CD4-positive, alpha-beta T cell treated with Interleukin-4 for 4 hours (primary cell): Measurements from ENCODE around the gene LIMK2.
"Not testable (repeated sequence)": the region's sequence is repeated elsewhere in the genome, so short reads cannot be mapped to it uniquely, and the experiment has no call there.

Experiments
- DNase-seq: peaks from one replicate; pipeline ENCODE4 v3.0.0-alpha.2; 2020

The LIMK2 gene

GRCh38 chr22:31212783-31213629 lies 908 bp downstream of the LIMK2 start:
- no peak for DNase-seq

- DNase-seq: no peak
Observed at GRCh38 chr22:31215018-31215535, 3.0 kb downstream of the LIMK2 start.

GRCh38 chr22:31218565-31219262 lies 6.6 kb downstream of the LIMK2 start:
- no peak for DNase-seq

- DNase-seq: no peak
Observed at GRCh38 chr22:31221084-31221483, 9.0 kb downstream of the LIMK2 start.

GRCh38 chr22:31222736-31223135 lies 10.6 kb downstream of the LIMK2 start:
- DNase-seq: no peak

- DNase-seq: no peak
Observed at GRCh38 chr22:31223786-31224191, 11.7 kb downstream of the LIMK2 start.

- DNase-seq: not testable (repeated sequence)
Observed at GRCh38 chr22:31224691-31225090, 12.6 kb downstream of the LIMK2 start.

- no peak for DNase-seq
Observed at GRCh38 chr22:31227186-31227585, 15.1 kb downstream of the LIMK2 start.

GRCh38 chr22:31229402-31230079 lies 17.4 kb downstream of the LIMK2 start:
- DNase-seq: no peak

- DNase-seq: no peak
Observed at GRCh38 chr22:31230155-31230870, 18.2 kb downstream of the LIMK2 start.

- peak; percentile 52 for DNase-seq
Observed at GRCh38 chr22:31230871-31231621, 18.9 kb downstream of the LIMK2 start.

GRCh38 chr22:31233001-31233400 lies 20.9 kb downstream of the LIMK2 start:
- DNase-seq: no peak

GRCh38 chr22:31235081-31235480 lies 23.0 kb downstream of the LIMK2 start:
- DNase-seq: no peak

- DNase-seq: not testable (repeated sequence)
Observed at GRCh38 chr22:31236044-31236443, 23.9 kb downstream of the LIMK2 start.

GRCh38 chr22:31238057-31238456 lies 26.0 kb downstream of the LIMK2 start:
- no peak for DNase-seq

- DNase-seq: no peak
Observed at GRCh38 chr22:31239771-31240370, 27.8 kb downstream of the LIMK2 start.

- DNase-seq: no peak
Observed at GRCh38 chr22:31241200-31241599, 29.1 kb downstream of the LIMK2 start.

- DNase-seq: no peak
Observed at GRCh38 chr22:31241936-31242335, 29.8 kb downstream of the LIMK2 start.

- no peak for DNase-seq
Observed at GRCh38 chr22:31243339-31244045, 31.4 kb downstream of the LIMK2 start.

GRCh38 chr22:31244046-31244942 lies 32.2 kb downstream of the LIMK2 start:
- DNase-seq: no peak
